GM15510 (cell line): ENCODE results near the gene ANTXR2.

Experiments
- POLR2A ChIP-seq: IDR thresholded peaks from 3 replicates; pipeline ENCODE4 v1.6.1; 2011; ENCODE audit warnings: borderline replicate concordance; ENCODE audit not compliant: insufficient read length; ENCODE audit errors: extremely low read depth

Gene ANTXR2

GRCh38 chr4:80006935-80007744, 65.9 kb downstream of the ANTXR2 start:
- TF ChIP-seq POLR2A, result no peak

- no peak for TF ChIP-seq POLR2A
Measured at GRCh38 chr4:80005863-80006262, 67.2 kb downstream of the ANTXR2 start.

GRCh38 chr4:80004319-80004718, 68.7 kb downstream of the ANTXR2 start:
- TF ChIP-seq POLR2A, result no peak

- no peak for TF ChIP-seq POLR2A
Measured at GRCh38 chr4:79998201-79998600, 74.8 kb downstream of the ANTXR2 start.

GRCh38 chr4:79996851-79997250, 76.2 kb downstream of the ANTXR2 start:
- no peak for TF ChIP-seq POLR2A

GRCh38 chr4:79993476-79993875, 79.6 kb downstream of the ANTXR2 start:
- no peak for TF ChIP-seq POLR2A

GRCh38 chr4:79991601-79992000, 81.4 kb downstream of the ANTXR2 start:
- no peak for TF ChIP-seq POLR2A

- no peak for TF ChIP-seq POLR2A
Measured at GRCh38 chr4:79987401-79987800, 85.6 kb downstream of the ANTXR2 start.

- no peak for TF ChIP-seq POLR2A
Measured at GRCh38 chr4:79983431-79983830, 89.6 kb downstream of the ANTXR2 start.

- TF ChIP-seq POLR2A, result no peak
Measured at GRCh38 chr4:79982601-79983322, 90.3 kb downstream of the ANTXR2 start.

GRCh38 chr4:79980448-79980847, 92.6 kb downstream of the ANTXR2 start:
- no peak for TF ChIP-seq POLR2A

- no peak for TF ChIP-seq POLR2A
Measured at GRCh38 chr4:79979785-79980437, 93.1 kb downstream of the ANTXR2 start.

GRCh38 chr4:79977131-79977840, 95.7 kb downstream of the ANTXR2 start:
- TF ChIP-seq POLR2A, result no peak

GRCh38 chr4:79964400-79965211, 108.4 kb downstream of the ANTXR2 start:
- TF ChIP-seq POLR2A, result no peak
